Mesodermal cell (in vitro differentiated cells): ENCODE results near the gene ELAC2.

Source experiments
- H3K27ac ChIP-seq: 2 replicates; pipeline ENCODE4 v1.7.0; 2013; ENCODE audit warnings: mild to moderate bottlenecking, low read depth, low read length, moderate library complexity; ENCODE audit not compliant: severe bottlenecking
- H3K36me3 ChIP-seq: 2 replicates; pipeline ENCODE4 v1.7.1; 2013; ENCODE audit warnings: mild to moderate bottlenecking, low read length, moderate library complexity; ENCODE audit not compliant: control insufficient read depth, insufficient read depth
- H3K4me1 ChIP-seq: one replicate; pipeline ENCODE4 v1.7.1; 2013; ENCODE audit warnings: mild to moderate bottlenecking, low read length; ENCODE audit not compliant: insufficient read depth, control insufficient read depth, poor library complexity, severe bottlenecking
- H3K4me3 ChIP-seq: 2 replicates; pipeline ENCODE4 v1.7.0; 2013; ENCODE audit warnings: low read length, control low read depth, mild to moderate bottlenecking; ENCODE audit not compliant: insufficient read depth, poor library complexity, severe bottlenecking; ENCODE audit errors: extremely low read depth
- H3K9me3 ChIP-seq: 2 replicates; pipeline ENCODE4 v1.7.1; 2013; ENCODE audit warnings: mild to moderate bottlenecking, low read length, moderate library complexity; ENCODE audit not compliant: control insufficient read depth
- WGBS, 2 experiments: methylation state at CpG; one replicate each; pipeline ENCODE4 v1.1.5; 2013; ENCODE audit warnings: missing lambda C conversion rate in 2 of 2; ENCODE audit not compliant: insufficient coverage in 2 of 2; 5-methylcytosine and 5-hydroxymethylcytosine counted together

The ELAC2 gene

GRCh38 chr17:13000561-13000960 is 17.3 kb downstream of the ELAC2 start:
- Histone ChIP-seq H3K4me3 (no peak overlapping the region), H3K9me3 (no peaks in the 10 kb centered on the region), H3K27ac (no peak overlapping the region), H3K36me3 (peaks cover 94% of the 10 kb centered on the region), H3K4me1 (no peaks in the 10 kb centered on the region)
- WGBS, 2 experiments, result 94 to 98% methylated on average over 7 to 8 of the region's 8 CpGs

GRCh38 chr17:12998874-12999273 is 19.0 kb downstream of the ELAC2 start:
- no peak overlapping the region for H3K27ac ChIP-seq
- peaks cover 95% of the 10 kb centered on the region for H3K36me3 ChIP-seq
- 83 to 92% methylated on average over 2 to 4 of the region's 5 CpGs for WGBS, 2 experiments
- no peaks in the 10 kb centered on the region for H3K9me3 ChIP-seq
- H3K4me3 ChIP-seq, result no peak overlapping the region
- H3K4me1 ChIP-seq, result no peaks in the 10 kb centered on the region

GRCh38 chr17:12998461-12998860 is 19.4 kb downstream of the ELAC2 start:
- no peaks in the 10 kb centered on the region for H3K9me3 ChIP-seq
- H3K4me3 ChIP-seq, result no peak overlapping the region
- no peak overlapping the region for H3K27ac ChIP-seq
- 96 to 98% methylated on average over 8 of the region's 8 CpGs for WGBS, 2 experiments
- peaks cover 98% of the 10 kb centered on the region for H3K36me3 ChIP-seq
- no peaks in the 10 kb centered on the region for H3K4me1 ChIP-seq

- WGBS, 2 experiments, result 92 to 98% methylated on average over 5 of the region's 5 CpGs
- no peaks in the 10 kb centered on the region for H3K9me3 ChIP-seq
- H3K4me1 ChIP-seq, result no peaks in the 10 kb centered on the region
- H3K4me3 ChIP-seq, result no peak overlapping the region
- H3K36me3 ChIP-seq, result peaks cover 98% of the 10 kb centered on the region
- no peak overlapping the region for H3K27ac ChIP-seq
These were observed 20.9 kb downstream of the ELAC2 start for GRCh38 chr17:12996941-12997340.

GRCh38 chr17:12996357-12996756 is 21.5 kb downstream of the ELAC2 start:
- Histone ChIP-seq H3K9me3 (no peaks in the 10 kb centered on the region), H3K4me3 (no peak overlapping the region), H3K4me1 (no peaks in the 10 kb centered on the region), H3K36me3 (peaks cover 98% of the 10 kb centered on the region), H3K27ac (no peak overlapping the region)
- 88 to 96% methylated on average over 10 of the region's 10 CpGs for WGBS, 2 experiments

GRCh38 chr17:12995896-12996295 is 21.9 kb downstream of the ELAC2 start:
- H3K36me3 ChIP-seq, result peaks cover 99% of the 10 kb centered on the region
- H3K27ac ChIP-seq, result no peak overlapping the region
- no peaks in the 10 kb centered on the region for H3K9me3 ChIP-seq
- H3K4me3 ChIP-seq, result no peak overlapping the region
- 93 to 95% methylated on average over 19 of the region's 19 CpGs for WGBS, 2 experiments
- H3K4me1 ChIP-seq, result no peaks in the 10 kb centered on the region

- WGBS, 2 experiments, result 88 to 93% methylated on average over 10 of the region's 11 CpGs
- Histone ChIP-seq H3K9me3 (no peaks in the 10 kb centered on the region), H3K27ac (no peak overlapping the region), H3K4me1 (no peaks in the 10 kb centered on the region), H3K36me3 (peaks cover 99% of the 10 kb centered on the region), H3K4me3 (no peak overlapping the region)
These were observed 22.5 kb downstream of the ELAC2 start for GRCh38 chr17:12995106-12995895.

GRCh38 chr17:12994341-12995074 is 23.3 kb downstream of the ELAC2 start:
- peaks cover 97% of the 10 kb centered on the region for H3K36me3 ChIP-seq
- H3K4me3 ChIP-seq, result no peak overlapping the region
- 95 to 99% methylated on average over 14 to 19 of the region's 19 CpGs for WGBS, 2 experiments
- no peaks in the 10 kb centered on the region for H3K9me3 ChIP-seq
- no peak overlapping the region for H3K27ac ChIP-seq
- H3K4me1 ChIP-seq, result no peaks in the 10 kb centered on the region

- peaks cover 88% of the 10 kb centered on the region for H3K36me3 ChIP-seq
- H3K4me3 ChIP-seq, result no peak overlapping the region
- no peaks in the 10 kb centered on the region for H3K9me3 ChIP-seq
- no peaks in the 10 kb centered on the region for H3K4me1 ChIP-seq
- WGBS, 2 experiments, result 92 to 93% methylated on average over 12 to 14 of the region's 14 CpGs
- H3K27ac ChIP-seq, result no peak overlapping the region
These were observed 24.2 kb downstream of the ELAC2 start for GRCh38 chr17:12993631-12994030.

- Histone ChIP-seq H3K27ac (no peak overlapping the region), H3K4me1 (no peaks in the 10 kb centered on the region), H3K36me3 (peaks cover 78% of the 10 kb centered on the region), H3K4me3 (no peak overlapping the region), H3K9me3 (no peaks in the 10 kb centered on the region)
- 94% methylated on average over 7 to 8 of the region's 14 CpGs for WGBS, 2 experiments
These were observed 25.2 kb downstream of the ELAC2 start for GRCh38 chr17:12992676-12993075.

- Histone ChIP-seq H3K36me3 (peaks cover 61% of the 10 kb centered on the region), H3K27ac (no peak overlapping the region)
- WGBS, 2 experiments, result 92 to 95% methylated on average over 8 to 9 of the region's 12 CpGs
These were observed 26.9 kb downstream of the ELAC2 start for GRCh38 chr17:12990926-12991325.

More at GRCh38 chr17:12990926-12991325, 26.9 kb downstream of the ELAC2 start:
- no peak overlapping the region for H3K4me3 ChIP-seq
- no peaks in the 10 kb centered on the region for H3K9me3 ChIP-seq
- no peaks in the 10 kb centered on the region for H3K4me1 ChIP-seq
